Lower lobe of right lung (tissue), 2 donors: ENCODE measurements around the gene RPS6KA2. TPM values are rescaled to one million over a fixed set of nuclear protein-coding genes. Genes with fewer than 3 reads are reported as not detected.
"Not testable (repeated sequence)": the region's sequence is repeated elsewhere in the genome, so short reads cannot be mapped to it uniquely, and the experiment has no call there.

Source experiments
- ATAC-seq, 2 donors: fragments of 200-7000 bp; cut with Tn5 transposase; one replicate each; pipeline ENCODE4 v1.9.1; 2020 to 2022; ENCODE audit warnings: mild to moderate bottlenecking in 2 of 2, moderate library complexity in 2 of 2
- DNase-seq: peaks from one replicate; pipeline ENCODE4 v3.0.0-alpha.2; 2020
- H3K27ac ChIP-seq: fragments of 200-600 bp; one replicate; pipeline ENCODE4 v1.8.0; 2022
- H3K27me3 ChIP-seq: fragments of 200-600 bp; one replicate; pipeline ENCODE4 v1.8.0; 2022; ENCODE audit warnings: low read depth
- H3K36me3 ChIP-seq: fragments of 200-600 bp; one replicate; pipeline ENCODE4 v1.8.0; 2022; ENCODE audit warnings: mild to moderate bottlenecking
- H3K4me1 ChIP-seq: fragments of 200-600 bp; one replicate; pipeline ENCODE4 v1.8.0; 2022
- H3K4me3 ChIP-seq: fragments of 200-600 bp; one replicate; pipeline ENCODE4 v1.8.0; 2022; ENCODE audit warnings: mild to moderate bottlenecking
- H3K9me3 ChIP-seq: fragments of 200-600 bp; one replicate; pipeline ENCODE4 v1.8.0; 2022
- CTCF ChIP-seq: fragments of 200-600 bp; IDR thresholded peaks from one replicate; pipeline ENCODE4 v1.8.0; 2022; ENCODE audit warnings: antibody characterized with exemption, mild to moderate bottlenecking
- intact Hi-C: fragments of 100-400 bp; cut with DNase I; formaldehyde crosslinking; loops from one replicate; pipeline ENCODE4 v1.11.0; 2022
- total RNA-seq: library from RNA; stranded (reverse); fragmentation: NEBNext Ultra II Directional; extraction: Animal tissue kit (Norgen Biotek cat#: 25700); gene quantifications from one replicate; pipeline ENCODE4 v1.2.1, GENCODE V29; 2021
- donor health status: DM: no; HTN: yes; CAD: no; lungs with severe emphysema.

The RPS6KA2 gene
- total RNA-seq, 1 donor from 2014 or later = 102 TPM

- DNase-seq = no peak
- no peaks in the 10 kb centered on the region for H3K9me3 ChIP-seq
- intact Hi-C loops = no loop called here
- no peak overlapping the region for H3K4me3 ChIP-seq
- H3K27ac ChIP-seq = no peak overlapping the region
- TF ChIP-seq CTCF = no peak
- no peaks in the 10 kb centered on the region for H3K27me3 ChIP-seq
- ATAC-seq = no peak
- peaks cover 2% of the 10 kb centered on the region for H3K4me1 ChIP-seq
- H3K36me3 ChIP-seq = no peaks in the 10 kb centered on the region
Measured at GRCh38 chr6:166393535-166393823, 233.6 kb downstream of the RPS6KA2 start.

DNA sequence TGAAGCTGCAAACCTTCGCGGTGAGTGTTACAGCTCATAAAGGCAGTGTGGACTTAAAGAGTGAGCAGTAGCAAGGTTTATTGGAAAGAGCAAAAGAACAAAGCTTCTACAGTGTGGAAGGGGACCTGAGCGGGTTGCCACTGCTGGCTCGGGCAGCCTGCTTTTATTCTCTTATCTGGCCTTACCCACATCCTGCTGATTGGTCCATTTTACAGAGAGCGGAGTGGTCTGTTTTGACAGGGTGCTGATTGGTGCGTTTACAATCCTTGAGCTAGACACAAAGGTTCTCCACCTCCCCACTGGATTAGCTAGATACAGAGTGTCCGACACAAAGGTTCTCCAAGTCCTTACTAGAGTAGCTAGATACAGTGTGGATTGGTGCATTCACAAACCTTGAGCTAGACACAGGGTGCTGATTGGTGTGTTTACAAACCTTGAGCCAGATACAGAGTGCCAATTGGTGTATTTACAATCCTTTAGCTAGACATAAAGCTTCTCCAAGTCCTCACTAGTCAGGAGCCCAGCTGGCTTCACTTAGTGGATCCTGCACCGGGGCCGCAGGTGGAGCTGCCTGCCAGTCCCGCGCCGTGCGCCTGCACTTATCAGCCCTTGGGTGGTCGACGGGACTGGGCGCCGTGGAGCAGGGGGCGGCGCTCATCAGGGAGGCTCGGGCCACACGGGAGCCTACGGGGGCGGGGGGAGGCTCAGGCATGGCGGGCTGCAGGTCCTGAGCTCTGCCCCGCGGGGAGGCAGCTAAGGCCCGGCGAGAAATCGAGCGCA is 234.1 kb downstream of the RPS6KA2 start:
- H3K27me3 ChIP-seq, H3K36me3 ChIP-seq, intact Hi-C loops, DNase-seq, H3K4me3 ChIP-seq, ATAC-seq, H3K27ac ChIP-seq, H3K9me3 ChIP-seq, H3K4me1 ChIP-seq: not testable (repeated sequence)

- Histone ChIP-seq H3K27me3 (no peaks in the 10 kb centered on the region), H3K4me1 (peaks cover 19% of the 10 kb centered on the region), H3K27ac (no peak overlapping the region), H3K4me3 (no peak overlapping the region), H3K9me3 (no peaks in the 10 kb centered on the region), H3K36me3 (no peaks in the 10 kb centered on the region)
- DNase-seq = no peak
- no peak for TF ChIP-seq CTCF
- intact Hi-C loops = no loop called here
- no peak for ATAC-seq
Measured at GRCh38 chr6:166389119-166389518, 237.9 kb downstream of the RPS6KA2 start.

GRCh38 chr6:166388290-166389004 is 238.6 kb downstream of the RPS6KA2 start:
- no peaks in the 10 kb centered on the region for H3K36me3 ChIP-seq
- ATAC-seq (no peak), DNase-seq (no peak)
- no peak overlapping the region for H3K4me3 ChIP-seq
- intact Hi-C loops = no loop called here
- H3K27me3 ChIP-seq = no peaks in the 10 kb centered on the region
- peaks cover 21% of the 10 kb centered on the region for H3K4me1 ChIP-seq
- H3K9me3 ChIP-seq = no peaks in the 10 kb centered on the region
- no peak overlapping the region for H3K27ac ChIP-seq
- TF ChIP-seq CTCF = no peak

- no peaks in the 10 kb centered on the region for H3K27me3 ChIP-seq
- ATAC-seq (no peak), DNase-seq (no peak)
- H3K36me3 ChIP-seq = no peaks in the 10 kb centered on the region
- no peak overlapping the region for H3K4me3 ChIP-seq
- H3K4me1 ChIP-seq = peaks cover 21% of the 10 kb centered on the region
- intact Hi-C loops = no loop called here
- H3K9me3 ChIP-seq = no peaks in the 10 kb centered on the region
- H3K27ac ChIP-seq = no peak overlapping the region
- no peak for TF ChIP-seq CTCF
Measured at GRCh38 chr6:166387642-166388289, 239.3 kb downstream of the RPS6KA2 start.

GRCh38 chr6:166387098-166387497 is 240.0 kb downstream of the RPS6KA2 start:
- H3K4me3 ChIP-seq, H3K27ac ChIP-seq, DNase-seq, H3K27me3 ChIP-seq, ATAC-seq, H3K36me3 ChIP-seq, H3K9me3 ChIP-seq, intact Hi-C loops: not testable (repeated sequence)
- peaks cover 21% of the 10 kb centered on the region for H3K4me1 ChIP-seq
